GM19328 (cell line): ENCODE data around the gene COL26A1.
"Not testable (repeated sequence)": the region's sequence is repeated elsewhere in the genome, so short reads cannot be mapped to it uniquely, and the experiment has no call there.

Experiments used
- ATAC-seq: cut with Tn5 transposase; IDR thresholded peaks from one replicate; pipeline ENCODE4 v1.9.1; 2021; ENCODE audit warnings: mild to moderate bottlenecking, moderate library complexity; ENCODE audit not compliant: unreplicated experiment

Gene COL26A1

GRCh38 chr7:101362334-101363195 lies at the start of gene COL26A1:
Gene COL26A1 (plus strand): TSS chr7:101362875. CDS start chr7:101363033, 158 bp downstream.
- no peak for ATAC-seq

- ATAC-seq = no peak
These were observed 47.3 kb upstream of the COL26A1 start for GRCh38 chr7:101315336-101315735.

- no peak for ATAC-seq
These were observed 43.3 kb upstream of the COL26A1 start for GRCh38 chr7:101319401-101319800.

- ATAC-seq = peak; percentile 93
These were observed 40.9 kb upstream of the COL26A1 start, which contains the start of gene IFT22 for GRCh38 chr7:101321491-101322401. Gene IFT22 (minus strand): TSS chr7:101321812. CDS start chr7:101321709, 103 bp downstream.

- ATAC-seq = no peak
These were observed 34.5 kb upstream of the COL26A1 start for GRCh38 chr7:101328159-101328558.

GRCh38 chr7:101330011-101330484 lies 32.6 kb upstream of the COL26A1 start:
- no peak for ATAC-seq

GRCh38 chr7:101332026-101332425 lies 30.6 kb upstream of the COL26A1 start:
- no peak for ATAC-seq

GRCh38 chr7:101333912-101334311 lies 28.8 kb upstream of the COL26A1 start:
- ATAC-seq = no peak

GRCh38 chr7:101340379-101340778 lies 22.3 kb upstream of the COL26A1 start:
- ATAC-seq = no peak

- ATAC-seq = no peak
These were observed 19.8 kb upstream of the COL26A1 start for GRCh38 chr7:101342892-101343291.

GRCh38 chr7:101347477-101347876 lies 15.2 kb upstream of the COL26A1 start:
- no peak for ATAC-seq

- not testable (repeated sequence) for ATAC-seq
These were observed 14.1 kb upstream of the COL26A1 start for GRCh38 chr7:101348456-101349067.

- not testable (repeated sequence) for ATAC-seq
These were observed 13.4 kb upstream of the COL26A1 start for GRCh38 chr7:101349300-101349699.

- no peak for ATAC-seq
These were observed 9.8 kb upstream of the COL26A1 start for GRCh38 chr7:101352920-101353308.

GRCh38 chr7:101357433-101357832 lies 5.2 kb upstream of the COL26A1 start:
- ATAC-seq = no peak

GRCh38 chr7:101363196-101363733 lies 590 bp downstream of the COL26A1 start:
- ATAC-seq = no peak

GRCh38 chr7:101363734-101364374 lies 1.2 kb downstream of the COL26A1 start:
- ATAC-seq = no peak

GRCh38 chr7:101365956-101366355 lies 3.3 kb downstream of the COL26A1 start:
- no peak for ATAC-seq

- ATAC-seq = no peak
These were observed 5.0 kb downstream of the COL26A1 start for GRCh38 chr7:101367676-101368075.
